Activated CD8-positive, alpha-beta T cell treated with anti-CD3 and anti-CD28 coated beads for 36 hours (primary cell): ENCODE measurements around the gene EPS15. TPM values are rescaled to one million over a fixed set of nuclear protein-coding genes. Genes with fewer than 3 reads are reported as not detected.

Source experiments
- ATAC-seq: fragments of 200-7000 bp; cut with Tn5 transposase; one replicate; pipeline ENCODE4 v1.10.0; 2021; ENCODE audit warnings: mild to moderate bottlenecking, moderate library complexity
- CTCF ChIA-PET: fragments of 350-600 bp; sonication (Branson Sonifier 250); formaldehyde crosslinking; loops from one replicate; lab custom pipeline; 2021; ENCODE audit warnings: antibody characterized with exemption; lab: Charles Lee
- POLR2A ChIA-PET: fragments of 350-600 bp; sonication (Branson Sonifier 250); formaldehyde crosslinking; loops from one replicate; lab custom pipeline; 2021; ENCODE audit warnings: antibody characterized with exemption; lab: Charles Lee
- DNase-seq: peaks from one replicate; pipeline ENCODE4 v3.0.0-alpha.2; 2020
- H3K27ac Mint-ChIP-seq: one replicate; pipeline ENCODE4 v1.8.0; 2021; ENCODE audit warnings: mild to moderate bottlenecking, mixed read lengths
- H3K27me3 Mint-ChIP-seq: one replicate; pipeline ENCODE4 v1.8.0; 2021; ENCODE audit warnings: mixed read lengths
- H3K36me3 Mint-ChIP-seq: one replicate; pipeline ENCODE4 v1.8.0; 2021; ENCODE audit warnings: low read depth, mixed read lengths
- H3K4me1 Mint-ChIP-seq: one replicate; pipeline ENCODE4 v1.8.0; 2021; ENCODE audit warnings: low read depth, mixed read lengths
- H3K4me3 Mint-ChIP-seq: one replicate; pipeline ENCODE4 v1.8.0; 2021; ENCODE audit warnings: mild to moderate bottlenecking, moderate library complexity, mixed read lengths
- H3K9me3 Mint-ChIP-seq: one replicate; pipeline ENCODE4 v1.8.0; 2021; ENCODE audit warnings: mixed read lengths
- CTCF ChIP-seq: fragments of 200-600 bp; IDR thresholded peaks from one replicate; pipeline ENCODE4 v1.8.0; 2022; ENCODE audit warnings: antibody characterized with exemption, mild to moderate bottlenecking
- intact Hi-C: fragments of 100-400 bp; cut with micrococcal nuclease; formaldehyde crosslinking; loops from one replicate; pipeline ENCODE4 v1.10.0; 2022
- total RNA-seq, 2 experiments: library from RNA; stranded (reverse); gene quantifications; one replicate each; pipeline ENCODE4 v1.2.3, GENCODE V29; 2021

EPS15 gene
- total RNA-seq, 2 experiments from 2014 or later, result 56.6 to 63.6 TPM

GRCh38 chr1:51365774-51366173 is 153.3 kb downstream of the EPS15 start:
- ChIA-PET CTCF (no interaction called here), POLR2A (no interaction called here)
- Mint-ChIP-seq H3K27ac (no peak overlapping the region), H3K36me3 (peaks cover 20% of the 10 kb centered on the region), H3K9me3 (no peaks in the 10 kb centered on the region), H3K4me1 (no peaks in the 10 kb centered on the region), H3K4me3 (no peak overlapping the region), H3K27me3 (no peaks in the 10 kb centered on the region)
- intact Hi-C loops, result no loop called here
- no peak for TF ChIP-seq CTCF
- ATAC-seq (no peak), DNase-seq (no peak)

GRCh38 chr1:51359879-51360278 is 159.2 kb downstream of the EPS15 start:
- TF ChIP-seq CTCF, result no peak
- H3K36me3 Mint-ChIP-seq, result peaks cover 34% of the 10 kb centered on the region
- no peaks in the 10 kb centered on the region for H3K4me1 Mint-ChIP-seq
- CTCF ChIA-PET, result interaction anchor here (1.3 kb wide), 1 partner anchor 18 kb away, joined by 3 read pairs; no protein-coding TSS in a partner anchor
- intact Hi-C loops, result no loop called here
- ATAC-seq (no peak), DNase-seq (no peak)
- H3K27me3 Mint-ChIP-seq, result no peaks in the 10 kb centered on the region
- H3K4me3 Mint-ChIP-seq, result no peak overlapping the region
- H3K27ac Mint-ChIP-seq, result no peak overlapping the region
- H3K9me3 Mint-ChIP-seq, result no peaks in the 10 kb centered on the region
- POLR2A ChIA-PET, result no interaction called here

- intact Hi-C loops, result no loop called here
- Mint-ChIP-seq H3K36me3 (peaks cover 20% of the 10 kb centered on the region), H3K4me1 (no peaks in the 10 kb centered on the region), H3K4me3 (no peak overlapping the region), H3K9me3 (no peaks in the 10 kb centered on the region), H3K27ac (no peak overlapping the region), H3K27me3 (no peaks in the 10 kb centered on the region)
- ChIA-PET POLR2A (no interaction called here), CTCF (no interaction called here)
- DNase-seq (no peak), ATAC-seq (no peak)
- no peak for TF ChIP-seq CTCF
Measured at GRCh38 chr1:51355382-51355781, 163.7 kb downstream of the EPS15 start.

GRCh38 chr1:51354416-51354815 is 164.7 kb downstream of the EPS15 start:
- ChIA-PET POLR2A (interaction anchor here (0.6 kb wide), 1 partner anchor 9 kb away, joined by 3 read pairs; no protein-coding TSS in a partner anchor), CTCF (no interaction called here)
- no peaks in the 10 kb centered on the region for H3K27me3 Mint-ChIP-seq

GRCh38 chr1:51351907-51352306 is 167.2 kb downstream of the EPS15 start:
- intact Hi-C loops, result no loop called here
- POLR2A ChIA-PET, result no interaction called here
- no peak for DNase-seq
- no peak for ATAC-seq
- Mint-ChIP-seq H3K4me1 (no peaks in the 10 kb centered on the region), H3K4me3 (no peak overlapping the region), H3K27me3 (no peaks in the 10 kb centered on the region), H3K36me3 (peaks cover 13% of the 10 kb centered on the region), H3K9me3 (no peaks in the 10 kb centered on the region), H3K27ac (no peak overlapping the region)
- TF ChIP-seq CTCF, result no peak
- CTCF ChIA-PET, result interaction anchor here (1.1 kb wide), 1 partner anchor 55 kb away, joined by 3 read pairs; no protein-coding TSS in a partner anchor

More at GRCh38 chr1:51354416-51354815, 164.7 kb downstream of the EPS15 start:
- no peak for DNase-seq
- intact Hi-C loops, result no loop called here
- Mint-ChIP-seq H3K4me3 (no peak overlapping the region), H3K27ac (no peak overlapping the region), H3K9me3 (no peaks in the 10 kb centered on the region), H3K4me1 (no peaks in the 10 kb centered on the region), H3K36me3 (peaks cover 13% of the 10 kb centered on the region)
- no peak for ATAC-seq
- no peak for TF ChIP-seq CTCF
